Measurements from ENCODE around the gene UBQLN1.

DNA sequence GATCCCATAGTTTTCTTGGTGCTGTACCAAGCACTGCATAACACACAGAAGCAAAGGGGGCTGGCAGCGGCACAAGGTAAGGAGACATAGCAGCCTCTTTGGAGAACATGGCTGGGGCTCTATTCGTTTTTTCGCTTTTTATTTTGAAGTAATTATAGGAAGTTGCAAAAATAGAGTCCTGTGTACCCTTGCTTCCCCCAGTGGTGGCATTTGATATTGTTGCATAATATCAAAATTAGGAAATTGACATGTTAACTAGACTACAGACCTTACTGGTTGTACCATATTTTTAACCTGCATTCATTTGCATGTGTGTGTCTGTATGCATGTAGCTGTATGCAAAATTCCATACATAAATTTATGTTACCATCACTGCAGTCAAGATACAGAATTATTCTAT is 6.6 kb upstream of the UBQLN1 start:
- TF ChIP-seq POLR2AphosphoS5 (IDR thresholded peaks at IDR 0.05; ENCODE audit: borderline replicate concordance, low read depth, low read length) (no peak), EZH2 (IDR thresholded peaks at IDR 0.05) (no peak), FOXP2 (optimal IDR thresholded peaks at IDR 0.05; ENCODE audit: control extremely low read depth, extremely low read length, insufficient read depth) (no peak)
